Activated naive CD4-positive, alpha-beta T cell treated with anti-CD3 and anti-CD28 coated beads for 36 hours (primary cell): ENCODE data around the gene FAM118A. TPM values are rescaled to one million over a fixed set of nuclear protein-coding genes. Genes with fewer than 3 reads are reported as not detected.

Experiments used
- CTCF ChIA-PET: fragments of 350-600 bp; sonication (Branson Sonifier 250); formaldehyde crosslinking; loops from one replicate; lab custom pipeline; 2021; ENCODE audit warnings: antibody characterized with exemption; lab: Charles Lee
- DNase-seq: peaks from one replicate; pipeline ENCODE4 v3.0.0-alpha.2; 2020
- H3K27ac Mint-ChIP-seq: one replicate; pipeline ENCODE4 v1.8.0; 2021; ENCODE audit warnings: mild to moderate bottlenecking, mixed read lengths
- H3K27me3 Mint-ChIP-seq: one replicate; pipeline ENCODE4 v1.8.0; 2021; ENCODE audit warnings: low read depth, mixed read lengths
- H3K36me3 Mint-ChIP-seq: one replicate; pipeline ENCODE4 v1.8.0; 2021; ENCODE audit warnings: low read depth, mixed read lengths
- H3K4me1 Mint-ChIP-seq: one replicate; pipeline ENCODE4 v1.8.0; 2021; ENCODE audit warnings: low read depth, mixed read lengths
- H3K4me3 Mint-ChIP-seq: one replicate; pipeline ENCODE4 v1.8.0; 2021; ENCODE audit warnings: mild to moderate bottlenecking, moderate library complexity, mixed read lengths
- H3K9me3 Mint-ChIP-seq: one replicate; pipeline ENCODE4 v1.8.0; 2021; ENCODE audit warnings: mixed read lengths
- intact Hi-C: fragments of 100-400 bp; cut with micrococcal nuclease; formaldehyde crosslinking; loops from one replicate; pipeline ENCODE4 v1.15.1; 2023
- total RNA-seq, 2 experiments: library from RNA; stranded (reverse); gene quantifications; one replicate each; pipeline ENCODE4 v1.2.3, GENCODE V29; 2021

FAM118A gene
- total RNA-seq, 2 experiments from 2014 or later = 62.2 to 66.9 TPM

DNA sequence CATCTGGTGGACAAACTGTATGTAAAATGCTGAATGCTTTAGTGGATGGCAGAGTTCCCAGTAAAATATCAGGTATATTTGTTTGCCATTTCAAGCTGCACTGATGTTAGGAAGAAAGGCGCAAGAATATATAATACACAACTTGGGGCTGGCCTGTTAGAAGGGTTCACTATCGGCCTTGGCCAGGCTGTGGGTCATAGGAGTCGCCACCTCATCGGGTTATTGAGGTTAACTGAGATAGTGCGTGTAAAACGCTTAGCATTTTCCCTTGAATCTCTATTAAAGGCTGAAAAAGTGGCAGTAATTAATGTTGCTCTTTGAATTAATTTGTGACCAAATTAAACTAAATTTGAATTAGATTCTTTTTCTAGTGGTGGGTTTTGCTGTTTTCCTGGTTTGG lies 5.1 kb downstream of the FAM118A start:
- Mint-ChIP-seq H3K4me1 (peaks cover 82% of the 10 kb centered on the region), H3K27ac (peak overlapping the region; percentile 61), H3K9me3 (no peaks in the 10 kb centered on the region), H3K4me3 (no peak overlapping the region), H3K36me3 (peaks cover 6% of the 10 kb centered on the region), H3K27me3 (no peaks in the 10 kb centered on the region)
- no peak for DNase-seq
- CTCF ChIA-PET = no interaction called here
- intact Hi-C loops = loop anchor here (5.0 kb wide), 2 partner anchors 32 to 152 kb away; partner anchors contain the start of genes NUP50 and UPK3A

DNA sequence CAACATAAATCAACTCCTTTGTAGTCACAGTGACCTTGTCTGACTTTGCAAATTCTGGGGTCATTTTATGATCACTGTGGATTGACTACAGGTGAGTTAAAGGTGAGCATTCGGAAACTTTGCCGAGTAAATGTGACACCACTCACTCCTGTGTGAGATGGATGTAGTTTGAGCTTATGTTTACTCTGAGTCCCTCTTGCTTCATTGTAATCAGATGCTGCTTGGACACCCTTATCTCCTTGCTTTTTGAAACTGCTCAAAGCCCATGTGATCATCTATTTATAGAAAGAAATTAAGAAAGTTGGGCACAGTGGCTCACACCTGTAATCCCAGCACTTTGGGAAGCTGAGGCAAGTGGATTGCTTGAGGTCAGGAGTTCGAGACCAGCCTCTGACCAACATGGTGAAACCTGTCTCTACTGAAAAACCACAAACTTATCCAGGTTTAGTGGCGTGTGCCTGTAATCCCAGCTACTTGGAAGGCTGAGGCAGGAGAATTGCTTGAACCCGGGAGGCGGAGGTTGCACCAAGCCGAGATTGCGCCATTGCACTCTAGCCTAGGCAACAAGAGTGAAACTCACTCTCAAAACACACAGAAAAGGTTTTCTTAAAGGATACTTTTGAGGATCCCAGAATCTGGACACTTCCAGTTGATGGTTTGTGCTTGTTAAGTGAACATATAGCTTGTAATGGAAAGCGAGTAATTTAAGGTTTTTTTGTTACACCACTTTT lies 7.2 kb downstream of the FAM118A start:
- no peaks in the 10 kb centered on the region for H3K9me3 Mint-ChIP-seq
- H3K4me1 Mint-ChIP-seq = peaks cover 86% of the 10 kb centered on the region
- CTCF ChIA-PET = no interaction called here
- H3K27me3 Mint-ChIP-seq = no peaks in the 10 kb centered on the region
- no peak overlapping the region for H3K4me3 Mint-ChIP-seq
- H3K27ac Mint-ChIP-seq = peak overlapping the region; percentile 98
- H3K36me3 Mint-ChIP-seq = peaks cover 4% of the 10 kb centered on the region
- DNase-seq = no peak
- intact Hi-C loops = loop anchor here (5.0 kb wide), 2 partner anchors 35 to 155 kb away; partner anchors contain the start of genes NUP50 and UPK3A

DNA sequence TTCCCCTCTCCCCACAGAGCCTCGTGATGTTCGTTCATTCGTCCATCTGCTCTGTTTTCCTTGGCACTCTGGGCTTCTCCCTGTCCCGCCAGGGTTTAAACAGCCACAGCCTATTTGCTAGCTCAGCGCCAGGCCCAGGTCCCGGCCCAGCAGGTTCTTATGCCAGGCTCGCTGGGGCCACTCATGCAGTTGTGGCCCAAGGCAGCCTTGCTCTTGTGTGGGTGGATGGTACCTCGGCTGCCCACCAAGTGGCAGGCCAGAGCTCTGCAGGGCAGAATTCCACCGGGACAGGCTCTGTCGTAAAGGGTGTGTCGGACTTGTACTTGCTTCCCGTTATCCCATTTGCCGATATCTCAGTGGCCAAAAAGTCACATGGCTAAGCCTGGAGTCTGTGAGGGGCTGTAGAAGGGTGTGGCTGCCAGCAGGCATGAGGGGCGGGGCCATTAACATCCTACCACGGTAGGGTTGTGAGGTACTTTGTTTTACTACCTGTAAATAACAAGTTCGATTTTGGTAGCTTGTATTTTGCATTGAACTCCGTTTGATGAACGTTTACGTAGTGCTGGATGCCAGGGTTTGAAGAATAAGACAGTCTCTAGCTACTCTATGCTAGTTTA lies 7.9 kb downstream of the FAM118A start:
- CTCF ChIA-PET = interaction anchor here (0.6 kb wide), 1 partner anchor 70 kb away, joined by 4 read pairs; no protein-coding TSS in a partner anchor
- no peaks in the 10 kb centered on the region for H3K27me3 Mint-ChIP-seq
- peak overlapping the region; percentile 98 for H3K27ac Mint-ChIP-seq
- intact Hi-C loops = loop anchor here (1.0 to 5.0 kb wide), 6 partner anchors 8 to 155 kb away; partner anchors contain the start of genes FAM118A, NUP50, RIBC2 and SMC1B
- peaks cover 10% of the 10 kb centered on the region for H3K36me3 Mint-ChIP-seq
- DNase-seq = no peak
- H3K9me3 Mint-ChIP-seq = no peaks in the 10 kb centered on the region
- H3K4me1 Mint-ChIP-seq = peaks cover 88% of the 10 kb centered on the region
- peak overlapping the region; percentile 81 for H3K4me3 Mint-ChIP-seq

DNA sequence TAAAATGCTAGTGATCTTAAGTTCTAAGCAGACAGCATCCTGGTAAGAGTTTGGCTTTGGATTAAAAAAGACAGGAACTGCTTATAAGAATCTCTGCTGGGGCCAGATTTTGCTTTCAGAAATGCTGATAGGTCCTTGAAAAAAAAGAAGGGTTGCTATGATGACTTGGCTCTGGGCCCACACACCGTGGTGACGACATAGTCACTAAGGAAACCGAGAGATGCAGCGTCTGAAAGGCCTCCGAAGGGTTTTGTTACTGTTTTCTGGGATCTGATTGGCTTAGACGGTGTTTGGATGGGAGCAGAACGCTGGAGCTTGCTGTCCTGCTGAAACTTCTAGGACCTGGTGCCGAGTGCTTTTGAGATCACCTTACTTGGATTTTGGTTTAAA lies 8.4 kb downstream of the FAM118A start:
- CTCF ChIA-PET = interaction anchor here (0.6 kb wide), 1 partner anchor 70 kb away, joined by 4 read pairs; no protein-coding TSS in a partner anchor
- Mint-ChIP-seq H3K4me1 (peaks cover 86% of the 10 kb centered on the region), H3K36me3 (peaks cover 14% of the 10 kb centered on the region), H3K27me3 (no peaks in the 10 kb centered on the region), H3K9me3 (no peaks in the 10 kb centered on the region), H3K4me3 (peak overlapping the region; percentile 81), H3K27ac (peak overlapping the region; percentile 98)
- intact Hi-C loops = loop anchor here (1.0 to 5.0 kb wide), 6 partner anchors 9 to 156 kb away; partner anchors contain the start of genes FAM118A, NUP50, RIBC2 and SMC1B
- DNase-seq = peak; percentile 97

DNA sequence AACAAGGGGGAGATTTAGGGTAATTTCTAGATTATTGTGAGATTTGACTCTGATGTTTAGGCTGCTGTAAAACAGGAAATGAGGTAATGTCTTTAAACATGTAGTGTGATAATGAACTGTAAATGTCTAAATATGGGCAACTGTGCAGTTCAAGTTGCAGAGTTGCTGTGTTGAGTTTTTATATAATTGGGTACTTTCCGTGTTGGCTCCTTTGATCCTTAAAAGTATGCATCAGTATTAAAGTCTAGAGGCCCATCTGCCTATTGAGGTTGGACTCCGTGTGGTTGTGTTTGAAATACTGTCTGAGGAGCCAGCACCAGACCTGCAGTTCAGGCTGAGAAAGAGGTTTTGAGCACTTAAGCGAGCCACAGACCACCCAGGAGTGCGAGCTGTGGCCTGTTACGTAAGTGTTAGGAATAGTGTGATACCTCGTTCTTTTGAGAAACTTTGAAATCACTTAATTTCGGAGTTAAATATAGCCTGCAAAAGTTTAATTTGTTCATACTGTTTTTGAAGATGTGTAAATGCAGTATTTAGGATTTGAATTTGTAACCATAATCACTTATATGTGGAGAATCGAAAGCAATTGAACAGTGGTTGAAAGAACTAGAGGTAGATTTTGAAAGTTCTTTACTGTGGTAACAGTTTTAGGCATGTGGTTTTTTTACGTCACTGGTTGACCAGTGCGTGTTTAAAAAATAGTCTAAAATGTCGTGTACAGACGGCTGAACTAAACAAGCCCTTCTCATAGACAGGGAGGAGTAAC lies 9.0 kb downstream of the FAM118A start:
- intact Hi-C loops = loop anchor here (1.0 to 5.0 kb wide), 6 partner anchors 9 to 156 kb away; partner anchors contain the start of genes FAM118A, NUP50, RIBC2 and SMC1B
- Mint-ChIP-seq H3K36me3 (peaks cover 19% of the 10 kb centered on the region), H3K27me3 (no peaks in the 10 kb centered on the region), H3K9me3 (no peaks in the 10 kb centered on the region), H3K4me1 (peaks cover 88% of the 10 kb centered on the region), H3K27ac (peak overlapping the region; percentile 98), H3K4me3 (peak overlapping the region; percentile 81)
- CTCF ChIA-PET = interaction anchor here (0.6 kb wide), 1 partner anchor 69 kb away, joined by 4 read pairs; no protein-coding TSS in a partner anchor
- peak; percentile 67 for DNase-seq

DNA sequence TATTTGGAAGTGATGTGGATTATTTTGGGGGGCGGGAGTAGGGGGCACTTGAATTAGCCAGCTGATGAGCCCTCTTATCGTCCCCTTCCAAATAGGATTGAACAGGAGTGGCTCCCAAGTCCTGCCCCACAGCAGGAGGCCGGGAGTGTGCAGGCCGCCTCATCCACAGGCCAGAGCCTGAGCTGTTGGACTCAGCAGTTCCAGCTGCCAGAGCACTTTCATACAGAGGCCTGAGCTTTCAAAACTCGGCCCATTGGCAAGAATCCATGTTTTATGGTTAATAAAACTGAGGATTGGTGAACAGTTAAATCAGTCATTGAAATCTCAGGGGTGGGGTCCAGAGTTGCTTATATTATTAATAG lies 9.6 kb downstream of the FAM118A start:
- H3K4me3 Mint-ChIP-seq = peak overlapping the region; percentile 81
- no peak for DNase-seq
- CTCF ChIA-PET = no interaction called here
- peaks cover 24% of the 10 kb centered on the region for H3K36me3 Mint-ChIP-seq
- no peaks in the 10 kb centered on the region for H3K9me3 Mint-ChIP-seq
- H3K4me1 Mint-ChIP-seq = peaks cover 89% of the 10 kb centered on the region
- intact Hi-C loops = loop anchor here (2.0 to 5.0 kb wide), 4 partner anchors 37 to 157 kb away; partner anchors contain the start of genes NUP50, RIBC2, SMC1B and UPK3A
- H3K27me3 Mint-ChIP-seq = no peaks in the 10 kb centered on the region
- H3K27ac Mint-ChIP-seq = peak overlapping the region; percentile 98

DNA sequence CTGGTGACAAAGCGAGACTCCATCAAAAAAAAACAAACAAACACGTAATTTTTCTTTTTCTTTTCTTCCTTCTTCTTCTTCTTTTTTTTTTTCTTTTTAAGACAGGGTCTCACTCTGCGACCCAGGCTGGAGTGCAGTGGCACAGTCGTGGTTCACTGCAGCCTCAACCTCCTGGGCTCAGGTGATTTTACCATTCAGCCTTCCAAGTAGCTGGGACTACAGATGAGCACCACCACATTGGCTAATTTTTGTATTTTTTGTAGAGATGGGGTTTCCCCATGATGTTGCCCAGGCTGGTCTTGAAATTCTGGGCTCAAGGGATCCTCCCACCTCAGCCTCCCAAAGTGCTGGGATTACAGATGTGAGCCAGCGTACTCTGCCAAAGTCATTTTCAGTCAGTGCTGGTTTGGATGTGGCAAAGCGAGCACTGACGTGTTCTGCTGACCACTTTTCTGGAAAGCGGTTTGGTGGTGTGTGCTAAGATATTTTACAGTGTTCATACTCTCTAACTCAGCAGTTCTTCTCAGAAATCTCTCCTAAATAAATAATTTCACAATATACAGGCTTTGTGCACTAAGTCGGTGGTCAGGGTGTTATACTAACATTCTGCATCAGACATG lies 10.7 kb downstream of the FAM118A start:
- no peaks in the 10 kb centered on the region for H3K9me3 Mint-ChIP-seq
- H3K27ac Mint-ChIP-seq = peak overlapping the region; percentile 98
- CTCF ChIA-PET = no interaction called here
- H3K4me3 Mint-ChIP-seq = peak overlapping the region; percentile 81
- no peaks in the 10 kb centered on the region for H3K27me3 Mint-ChIP-seq
- intact Hi-C loops = no loop called here
- peaks cover 30% of the 10 kb centered on the region for H3K36me3 Mint-ChIP-seq
- no peak for DNase-seq
- H3K4me1 Mint-ChIP-seq = peaks cover 81% of the 10 kb centered on the region

DNA sequence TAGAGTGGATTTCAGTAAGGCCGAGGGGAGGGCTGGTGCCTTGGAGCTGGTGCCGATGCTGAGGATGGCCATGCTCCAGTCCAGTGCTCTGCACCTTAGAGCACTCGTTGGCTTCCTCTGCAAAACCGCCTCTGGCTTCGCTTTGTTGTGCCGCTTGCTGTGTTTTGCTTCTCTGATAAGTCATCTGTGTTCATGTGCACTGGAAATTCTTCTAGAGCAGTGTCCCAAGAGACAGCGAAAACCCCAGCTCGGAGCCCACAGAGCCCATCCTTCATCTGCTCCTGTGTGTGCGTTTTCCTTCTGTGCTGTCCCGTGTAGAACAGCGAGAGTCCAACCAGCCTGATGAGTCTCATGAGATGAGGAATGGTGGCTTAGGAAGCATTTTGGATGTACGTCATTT lies 12.1 kb downstream of the FAM118A start:
- CTCF ChIA-PET = interaction anchor here (0.6 kb wide), 1 partner anchor 72 kb away, joined by 3 read pairs; no protein-coding TSS in a partner anchor
- intact Hi-C loops = no loop called here
- Mint-ChIP-seq H3K27me3 (no peaks in the 10 kb centered on the region), H3K27ac (peak overlapping the region; percentile 65), H3K9me3 (no peaks in the 10 kb centered on the region), H3K36me3 (peaks cover 36% of the 10 kb centered on the region), H3K4me3 (no peak overlapping the region), H3K4me1 (peaks cover 70% of the 10 kb centered on the region)
- no peak for DNase-seq

DNA sequence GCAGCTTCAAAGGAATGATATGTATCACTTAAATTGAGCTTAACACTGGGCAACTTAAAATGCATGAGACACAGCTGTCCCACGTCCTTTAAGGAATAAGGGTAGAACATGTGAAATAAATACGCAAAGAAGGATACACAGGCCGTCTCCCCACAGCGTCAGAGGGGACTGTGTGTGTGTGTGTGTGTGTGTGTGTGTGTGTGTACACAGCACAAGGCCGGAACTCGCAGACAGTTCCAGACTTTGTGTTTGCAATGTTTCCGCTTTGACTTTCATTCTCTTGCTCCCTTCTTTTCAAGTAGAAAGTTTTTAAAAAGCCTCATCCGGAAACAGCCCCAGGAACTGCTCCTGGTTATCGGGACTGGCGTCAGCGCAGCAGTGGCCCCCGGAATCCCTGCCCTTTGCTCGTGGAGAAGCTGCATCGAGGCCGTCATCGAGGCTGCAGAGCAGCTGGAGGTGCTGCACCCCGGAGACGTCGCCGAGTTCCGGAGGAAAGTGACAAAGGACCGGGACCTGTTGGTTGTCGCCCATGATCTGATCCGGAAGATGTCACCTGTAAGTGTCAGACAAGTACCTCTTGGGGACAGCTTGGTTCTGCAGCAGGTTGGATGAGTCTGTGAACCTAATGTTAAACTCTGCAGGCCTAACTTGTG lies 13.3 kb downstream of the FAM118A start:
- Mint-ChIP-seq H3K27ac (peak overlapping the region; percentile 50), H3K4me3 (no peak overlapping the region), H3K27me3 (no peaks in the 10 kb centered on the region), H3K4me1 (peaks cover 59% of the 10 kb centered on the region), H3K36me3 (peaks cover 38% of the 10 kb centered on the region), H3K9me3 (no peaks in the 10 kb centered on the region)
- intact Hi-C loops = no loop called here
- no peak for DNase-seq
- CTCF ChIA-PET = interaction anchor here (0.7 kb wide), 1 partner anchor 11 kb away, joined by 3 read pairs; no protein-coding TSS in a partner anchor

DNA sequence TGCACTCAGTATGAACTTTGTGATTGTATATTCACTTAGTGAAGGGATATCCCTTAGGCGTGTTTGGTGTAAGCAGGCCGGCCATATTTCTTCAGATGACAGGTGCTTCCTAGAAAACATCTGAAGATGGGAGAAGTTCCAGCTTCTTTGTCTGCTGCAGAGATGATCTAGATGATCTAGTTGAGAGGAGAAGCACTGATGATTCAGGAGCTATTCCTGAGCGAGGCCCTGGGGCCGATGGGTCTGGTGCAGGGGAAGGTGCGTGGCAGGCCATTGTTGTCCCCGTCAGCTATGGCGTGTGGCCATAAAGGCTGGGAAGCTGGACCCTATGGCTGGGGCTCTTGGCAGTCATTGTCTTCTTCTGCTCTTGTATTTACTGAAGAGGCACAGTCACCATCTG lies 14.0 kb downstream of the FAM118A start:
- no peaks in the 10 kb centered on the region for H3K9me3 Mint-ChIP-seq
- H3K4me1 Mint-ChIP-seq = peaks cover 56% of the 10 kb centered on the region
- CTCF ChIA-PET = interaction anchor here (0.7 kb wide), 2 partner anchors 11 to 12 kb away, joined by 3 read pairs; no protein-coding TSS in a partner anchor
- no peaks in the 10 kb centered on the region for H3K27me3 Mint-ChIP-seq
- no peak overlapping the region for H3K4me3 Mint-ChIP-seq
- peaks cover 38% of the 10 kb centered on the region for H3K36me3 Mint-ChIP-seq
- intact Hi-C loops = no loop called here
- DNase-seq = no peak
- no peak overlapping the region for H3K27ac Mint-ChIP-seq

DNA sequence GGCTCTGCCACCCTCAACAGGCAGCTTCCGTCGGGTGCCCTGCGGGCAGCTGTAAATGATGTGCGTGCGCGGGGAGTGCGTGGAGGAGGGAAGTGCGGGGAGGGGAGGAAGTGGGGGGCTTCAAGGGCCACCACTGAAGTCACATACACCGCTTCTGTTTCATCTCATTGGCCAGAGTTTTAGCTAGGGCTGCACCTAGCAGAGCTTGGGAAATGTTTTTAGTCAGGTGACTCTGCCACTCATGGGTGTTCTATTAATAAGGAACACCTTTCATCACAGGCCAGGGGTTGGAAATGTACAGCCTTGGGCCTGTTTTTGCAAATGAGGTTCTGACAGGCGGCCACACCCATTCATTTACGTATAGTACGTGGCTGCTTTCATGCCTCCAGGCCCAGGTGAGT lies 14.6 kb downstream of the FAM118A start:
- no peaks in the 10 kb centered on the region for H3K9me3 Mint-ChIP-seq
- H3K4me3 Mint-ChIP-seq = no peak overlapping the region
- intact Hi-C loops = no loop called here
- DNase-seq = no peak
- no peaks in the 10 kb centered on the region for H3K27me3 Mint-ChIP-seq
- CTCF ChIA-PET = no interaction called here
- H3K36me3 Mint-ChIP-seq = peaks cover 39% of the 10 kb centered on the region
- H3K27ac Mint-ChIP-seq = no peak overlapping the region
- H3K4me1 Mint-ChIP-seq = peaks cover 53% of the 10 kb centered on the region
